Measurements from ENCODE around the gene UBE2F. TPM values are rescaled to one million over a fixed set of nuclear protein-coding genes. Genes with fewer than 3 reads are reported as not detected.
"Not testable (repeated sequence)": the region's sequence is repeated elsewhere in the genome, so short reads cannot be mapped to it uniquely, and the experiment has no call there.

UBE2F gene
- total RNA-seq, 1 experiment from 2014 or later, result 44.9 TPM

DNA sequence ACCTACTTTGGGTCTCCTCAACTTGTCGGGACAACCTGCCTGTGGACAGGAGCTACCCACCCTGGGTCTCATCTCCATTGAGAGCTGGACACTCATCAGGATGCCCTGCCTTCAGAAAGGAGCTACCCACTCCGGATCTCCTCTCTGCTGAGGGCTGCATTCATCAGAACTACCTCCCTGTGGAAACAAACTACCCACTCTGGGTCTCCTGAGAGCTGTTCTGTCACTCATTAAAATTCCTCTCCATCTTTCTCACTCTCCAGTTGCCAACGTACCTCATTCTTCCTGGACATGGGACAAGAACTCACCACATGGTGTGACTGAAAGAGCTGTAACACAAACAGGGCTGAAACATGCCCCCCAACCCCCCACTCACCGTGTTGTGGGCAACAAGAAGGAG, 22.5 kb upstream of the UBE2F start:
- TF ChIP-seq, protein P1, sequence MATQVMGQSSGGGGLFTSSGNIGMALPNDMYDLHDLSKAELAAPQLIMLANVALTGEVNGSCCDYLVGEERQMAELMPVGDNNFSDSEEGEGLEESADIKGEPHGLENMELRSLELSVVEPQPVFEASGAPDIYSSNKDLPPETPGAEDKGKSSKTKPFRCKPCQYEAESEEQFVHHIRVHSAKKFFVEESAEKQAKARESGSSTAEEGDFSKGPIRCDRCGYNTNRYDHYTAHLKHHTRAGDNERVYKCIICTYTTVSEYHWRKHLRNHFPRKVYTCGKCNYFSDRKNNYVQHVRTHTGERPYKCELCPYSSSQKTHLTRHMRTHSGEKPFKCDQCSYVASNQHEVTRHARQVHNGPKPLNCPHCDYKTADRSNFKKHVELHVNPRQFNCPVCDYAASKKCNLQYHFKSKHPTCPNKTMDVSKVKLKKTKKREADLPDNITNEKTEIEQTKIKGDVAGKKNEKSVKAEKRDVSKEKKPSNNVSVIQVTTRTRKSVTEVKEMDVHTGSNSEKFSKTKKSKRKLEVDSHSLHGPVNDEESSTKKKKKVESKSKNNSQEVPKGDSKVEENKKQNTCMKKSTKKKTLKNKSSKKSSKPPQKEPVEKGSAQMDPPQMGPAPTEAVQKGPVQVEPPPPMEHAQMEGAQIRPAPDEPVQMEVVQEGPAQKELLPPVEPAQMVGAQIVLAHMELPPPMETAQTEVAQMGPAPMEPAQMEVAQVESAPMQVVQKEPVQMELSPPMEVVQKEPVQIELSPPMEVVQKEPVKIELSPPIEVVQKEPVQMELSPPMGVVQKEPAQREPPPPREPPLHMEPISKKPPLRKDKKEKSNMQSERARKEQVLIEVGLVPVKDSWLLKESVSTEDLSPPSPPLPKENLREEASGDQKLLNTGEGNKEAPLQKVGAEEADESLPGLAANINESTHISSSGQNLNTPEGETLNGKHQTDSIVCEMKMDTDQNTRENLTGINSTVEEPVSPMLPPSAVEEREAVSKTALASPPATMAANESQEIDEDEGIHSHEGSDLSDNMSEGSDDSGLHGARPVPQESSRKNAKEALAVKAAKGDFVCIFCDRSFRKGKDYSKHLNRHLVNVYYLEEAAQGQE (IDR thresholded peaks at IDR 0.05; ENCODE audit: insufficient read depth in 1 of 2, low read depth in 2 of 2, low read length in 1 of 2), result no peak
- no peak for TF ChIP-seq POLR2AphosphoS5 (IDR thresholded peaks at IDR 0.05; ENCODE audit: low read depth, low read length)
- TF ChIP-seq, protein P2, sequence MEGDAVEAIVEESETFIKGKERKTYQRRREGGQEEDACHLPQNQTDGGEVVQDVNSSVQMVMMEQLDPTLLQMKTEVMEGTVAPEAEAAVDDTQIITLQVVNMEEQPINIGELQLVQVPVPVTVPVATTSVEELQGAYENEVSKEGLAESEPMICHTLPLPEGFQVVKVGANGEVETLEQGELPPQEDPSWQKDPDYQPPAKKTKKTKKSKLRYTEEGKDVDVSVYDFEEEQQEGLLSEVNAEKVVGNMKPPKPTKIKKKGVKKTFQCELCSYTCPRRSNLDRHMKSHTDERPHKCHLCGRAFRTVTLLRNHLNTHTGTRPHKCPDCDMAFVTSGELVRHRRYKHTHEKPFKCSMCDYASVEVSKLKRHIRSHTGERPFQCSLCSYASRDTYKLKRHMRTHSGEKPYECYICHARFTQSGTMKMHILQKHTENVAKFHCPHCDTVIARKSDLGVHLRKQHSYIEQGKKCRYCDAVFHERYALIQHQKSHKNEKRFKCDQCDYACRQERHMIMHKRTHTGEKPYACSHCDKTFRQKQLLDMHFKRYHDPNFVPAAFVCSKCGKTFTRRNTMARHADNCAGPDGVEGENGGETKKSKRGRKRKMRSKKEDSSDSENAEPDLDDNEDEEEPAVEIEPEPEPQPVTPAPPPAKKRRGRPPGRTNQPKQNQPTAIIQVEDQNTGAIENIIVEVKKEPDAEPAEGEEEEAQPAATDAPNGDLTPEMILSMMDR (IDR thresholded peaks at IDR 0.05), result no peak
- no peak for TF ChIP-seq SIN3A (IDR thresholded peaks at IDR 0.05; ENCODE audit: borderline replicate concordance, insufficient read depth, low read depth, low read length)
- no peak for TF ChIP-seq TCF7L2 (IDR thresholded peaks at IDR 0.05; ENCODE audit: low read depth, low read length)
- DNase-seq (ENCODE audit: low read depth, low spot score) (no peak), ATAC-seq (no peak)
- POLR2A ChIA-PET, result no interaction called here
- no TSS peak for BruUV-seq (replicated peaks)
- intact Hi-C loops (cut with micrococcal nuclease; ENCODE audit: unreplicated experiment), result no loop called here
- Histone ChIP-seq H3K4me3 (ENCODE audit: low read depth in 2 of 2, low read length in 2 of 2) (no peak overlapping the region), H3K27ac (ENCODE audit: low read length) (no peak overlapping the region), H3K36me3 (ENCODE audit: control insufficient read depth, insufficient read depth, low read length) (no peaks in the 10 kb centered on the region), H3K9me3 (ENCODE audit: control insufficient read depth, insufficient read depth, low read depth, low read length) (0 out of 2 replicates have a peak, but pooled peaks cover 5% of the 10 kb centered on the region), H3K4me1 (ENCODE audit: control insufficient read depth, insufficient read depth, low read length) (no peaks in the 10 kb centered on the region), H3K27me3 (ENCODE audit: control insufficient read depth, insufficient read depth, low read length) (no peaks in the 10 kb centered on the region)
- in situ Hi-C loops (cut with HindIII; ENCODE audit: low pct_unique_long_range_greater_than_20kb, low sequenced_read_pairs), result no loop called here
- CTCF ChIA-PET, result no interaction called here

GRCh38 chr2:237946423-237946822, 20.4 kb upstream of the UBE2F start:
- no peaks in the 10 kb centered on the region for H3K36me3 ChIP-seq (ENCODE audit: control insufficient read depth, insufficient read depth, low read length)
- DNase-seq (ENCODE audit: low read depth, low spot score) (no peak), ATAC-seq (no peak)
- H3K4me3 ChIP-seq (ENCODE audit: low read depth in 2 of 2, low read length in 2 of 2), result no peak overlapping the region
- TF ChIP-seq SIN3A (IDR thresholded peaks at IDR 0.05; ENCODE audit: borderline replicate concordance, insufficient read depth, low read depth, low read length), result no peak
- no peak for TF ChIP-seq TCF7L2 (IDR thresholded peaks at IDR 0.05; ENCODE audit: low read depth, low read length)
- TF ChIP-seq, protein P2 (IDR thresholded peaks at IDR 0.05), result no peak
- TF ChIP-seq, protein P1 (IDR thresholded peaks at IDR 0.05; ENCODE audit: insufficient read depth in 1 of 2, low read depth in 2 of 2, low read length in 1 of 2), result no peak
- TF ChIP-seq POLR2AphosphoS5 (IDR thresholded peaks at IDR 0.05; ENCODE audit: low read depth, low read length), result no peak
- BruUV-seq (replicated peaks), result no TSS peak
- ChIA-PET CTCF (no interaction called here), POLR2A (no interaction called here)
- in situ Hi-C loops (cut with HindIII; ENCODE audit: low pct_unique_long_range_greater_than_20kb, low sequenced_read_pairs), result no loop called here
- no peak overlapping the region for H3K27ac ChIP-seq (ENCODE audit: low read length)
- H3K27me3 ChIP-seq (ENCODE audit: control insufficient read depth, insufficient read depth, low read length), result no peaks in the 10 kb centered on the region
- H3K9me3 ChIP-seq (ENCODE audit: control insufficient read depth, insufficient read depth, low read depth, low read length), result 0 out of 2 replicates have a peak, but pooled peaks cover 5% of the 10 kb centered on the region
- H3K4me1 ChIP-seq (ENCODE audit: control insufficient read depth, insufficient read depth, low read length), result no peaks in the 10 kb centered on the region
- intact Hi-C loops (cut with micrococcal nuclease; ENCODE audit: unreplicated experiment), result no loop called here

DNA sequence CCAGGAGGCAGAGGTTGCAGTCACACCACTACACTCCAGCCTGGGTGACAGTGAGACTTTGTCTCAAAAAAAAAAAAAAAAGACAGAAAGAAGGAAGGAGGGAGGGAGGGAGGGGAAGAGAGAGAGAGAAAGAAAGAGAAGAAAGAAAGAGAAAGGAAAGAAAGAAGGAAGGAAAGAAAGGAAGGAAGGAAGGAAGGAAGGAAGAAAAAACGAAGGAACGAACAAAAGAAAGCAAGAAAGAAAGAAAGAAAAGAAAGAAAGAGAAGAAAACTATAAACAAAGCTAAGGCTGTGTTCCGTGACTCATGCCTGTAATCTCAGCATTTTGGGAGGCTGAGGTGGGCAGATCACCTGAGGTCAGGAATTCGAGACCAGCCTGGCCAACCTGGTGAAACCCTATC, 15.5 kb upstream of the UBE2F start:
- H3K9me3 ChIP-seq (ENCODE audit: control insufficient read depth, insufficient read depth, low read depth, low read length); intact Hi-C loops (cut with micrococcal nuclease; ENCODE audit: unreplicated experiment); H3K36me3 ChIP-seq (ENCODE audit: control insufficient read depth, insufficient read depth, low read length); DNase-seq (ENCODE audit: low read depth, low spot score); BruUV-seq (replicated peaks); ATAC-seq; H3K4me1 ChIP-seq (ENCODE audit: control insufficient read depth, insufficient read depth, low read length); H3K27ac ChIP-seq (ENCODE audit: low read length); in situ Hi-C loops (cut with HindIII; ENCODE audit: low pct_unique_long_range_greater_than_20kb, low sequenced_read_pairs); H3K27me3 ChIP-seq (ENCODE audit: control insufficient read depth, insufficient read depth, low read length); H3K4me3 ChIP-seq (ENCODE audit: low read depth in 2 of 2, low read length in 2 of 2); POLR2A ChIA-PET: not testable (repeated sequence)
- CTCF ChIA-PET, result interaction anchor here (0.6 to 0.7 kb wide), 2 partner anchors 47 to 749 kb away, joined by 6 to 7 read pairs; no protein-coding TSS in a partner anchor
